Peyer's patch (tissue), 4 donors: Measurements from ENCODE around the gene EPN1. TPM values are rescaled to one million over a fixed set of nuclear protein-coding genes. Genes with fewer than 3 reads are reported as not detected.

Experiments
- DNase-seq, 3 donors: peaks; one replicate each; pipeline ENCODE4 v3.0.0-alpha.2; 2017 to 2019
- H3K27ac ChIP-seq, 4 donors: fragments of 200-600 bp; sonication (generic); one replicate each; pipeline ENCODE4 v1.5.1; 2016 to 2019
- H3K27me3 ChIP-seq, 2 donors: fragments of 200-600 bp; sonication (generic); one replicate each; pipeline ENCODE4 v1.5.1; 2019
- H3K36me3 ChIP-seq, 3 donors: fragments of 200-600 bp; sonication (generic); one replicate each; pipeline ENCODE4 v1.5.1; 2016 to 2019
- H3K4me1 ChIP-seq, 4 donors: fragments of 200-600 bp; sonication (generic); one replicate each; pipeline ENCODE4 v1.5.1; 2016 to 2019
- H3K4me3 ChIP-seq, 4 donors: fragments of 200-600 bp; sonication (generic); 1 replicate in 3 of 4; 2 replicates in 1 of 4; pipeline ENCODE4 v1.5.1; 2016 to 2019; ENCODE audit warnings: mild to moderate bottlenecking in 1 of 4
- H3K9me3 ChIP-seq, 4 donors: fragments of 200-600 bp; sonication (generic); one replicate each; pipeline ENCODE4 v1.5.1; 2016 to 2019; ENCODE audit warnings: mild to moderate bottlenecking in 1 of 4
- POLR2A ChIP-seq, 2 donors: fragments of 450-650 bp; IDR thresholded peaks; one replicate each; pipeline ENCODE4 v1.5.1; 2017; ENCODE audit warnings: antibody characterized with exemption in 2 of 2, mild to moderate bottlenecking in 2 of 2, moderate library complexity in 2 of 2
- total RNA-seq, 4 donors: library from RNA; depleted of rRNA; stranded (reverse); fragments of >200 nt; gene quantifications; one replicate each; pipeline ENCODE4 v1.1.0, GENCODE V29; 2016
- TF ChIP-seq, protein P1 (sequence below), 6 experiments: fragments of 450-650 bp in 4 of 6; fragments of 200-600 bp in 2 of 6; sonication (generic) in 1 of 6; IDR thresholded peaks; one replicate each; pipeline ENCODE4 v1.5.1; 2017 to 2019; ENCODE audit warnings: antibody characterized with exemption in 6 of 6, mild to moderate bottlenecking in 3 of 6, moderate library complexity in 1 of 6

EPN1 gene
- total RNA-seq, 4 donors from 2014 or later, result 120 to 241 (median 163) TPM

DNA sequence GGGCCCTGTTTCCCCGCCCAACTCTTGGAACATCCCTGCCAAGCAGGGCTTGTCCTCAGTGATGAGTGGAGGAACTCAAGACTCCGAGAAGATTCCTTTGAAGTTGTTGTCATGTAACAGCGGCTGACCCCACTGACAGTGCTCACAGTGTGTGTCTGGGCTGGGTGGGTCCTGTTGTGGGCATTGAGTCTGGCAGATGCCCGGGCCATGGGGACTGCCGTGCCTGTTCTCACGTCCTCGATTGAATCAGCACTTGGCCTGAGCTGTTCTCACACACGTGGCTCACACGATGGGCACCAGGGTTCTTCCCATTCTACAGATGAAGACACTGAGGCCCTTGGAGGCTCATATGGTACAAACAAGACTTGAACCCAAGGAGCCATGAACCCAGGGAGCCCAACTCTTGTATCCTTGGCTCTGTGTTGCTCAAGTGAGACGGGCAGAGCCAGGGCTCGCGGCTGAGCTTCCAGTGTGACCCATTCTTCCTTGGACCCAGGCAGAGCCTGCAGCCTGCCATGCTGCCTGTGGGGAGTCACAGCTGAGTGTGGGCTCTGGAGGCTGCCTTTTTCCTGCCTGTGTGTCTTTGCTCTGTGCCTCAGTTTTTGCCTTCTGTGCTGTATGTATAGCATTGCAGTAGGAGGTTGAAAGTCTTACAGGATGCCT is 8.6 kb upstream of the EPN1 start:
- peaks cover 0 to 37% (median 0%) of the 10 kb centered on the region in 4 donors for H3K4me1 ChIP-seq
- TF ChIP-seq POLR2A (IDR thresholded peaks at IDR 0.05), result no peak
- TF ChIP-seq, protein P1, sequence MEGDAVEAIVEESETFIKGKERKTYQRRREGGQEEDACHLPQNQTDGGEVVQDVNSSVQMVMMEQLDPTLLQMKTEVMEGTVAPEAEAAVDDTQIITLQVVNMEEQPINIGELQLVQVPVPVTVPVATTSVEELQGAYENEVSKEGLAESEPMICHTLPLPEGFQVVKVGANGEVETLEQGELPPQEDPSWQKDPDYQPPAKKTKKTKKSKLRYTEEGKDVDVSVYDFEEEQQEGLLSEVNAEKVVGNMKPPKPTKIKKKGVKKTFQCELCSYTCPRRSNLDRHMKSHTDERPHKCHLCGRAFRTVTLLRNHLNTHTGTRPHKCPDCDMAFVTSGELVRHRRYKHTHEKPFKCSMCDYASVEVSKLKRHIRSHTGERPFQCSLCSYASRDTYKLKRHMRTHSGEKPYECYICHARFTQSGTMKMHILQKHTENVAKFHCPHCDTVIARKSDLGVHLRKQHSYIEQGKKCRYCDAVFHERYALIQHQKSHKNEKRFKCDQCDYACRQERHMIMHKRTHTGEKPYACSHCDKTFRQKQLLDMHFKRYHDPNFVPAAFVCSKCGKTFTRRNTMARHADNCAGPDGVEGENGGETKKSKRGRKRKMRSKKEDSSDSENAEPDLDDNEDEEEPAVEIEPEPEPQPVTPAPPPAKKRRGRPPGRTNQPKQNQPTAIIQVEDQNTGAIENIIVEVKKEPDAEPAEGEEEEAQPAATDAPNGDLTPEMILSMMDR (IDR thresholded peaks at IDR 0.05), result no peak
- no peaks in the 10 kb centered on the region for H3K27me3 ChIP-seq
- peak overlapping the region in 1 of 4 donors; percentile 67 for H3K27ac ChIP-seq
- no peaks in the 10 kb centered on the region for H3K9me3 ChIP-seq
- no peak for DNase-seq
- no peak overlapping the region for H3K4me3 ChIP-seq
- H3K36me3 ChIP-seq, result peaks cover 0 to 98% (median 4%) of the 10 kb centered on the region in 3 donors

DNA sequence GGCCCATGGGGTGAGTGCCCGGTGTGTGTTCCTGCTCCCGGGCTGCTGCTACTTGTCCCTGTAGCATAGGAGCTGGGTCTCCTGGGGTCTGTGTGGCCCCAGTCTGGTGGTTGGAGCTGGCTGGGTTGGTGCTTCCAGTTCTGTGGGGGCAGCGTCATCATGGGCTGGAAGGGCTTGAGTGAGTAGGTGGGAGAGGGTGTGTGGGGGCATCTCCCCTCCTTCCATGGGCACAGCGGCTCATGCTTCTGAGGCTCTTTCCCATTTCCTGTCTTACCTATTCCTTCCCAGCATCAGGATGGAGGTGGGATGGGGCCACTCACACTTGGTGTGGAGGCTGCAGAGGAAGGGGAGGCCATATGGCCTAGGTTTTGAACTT is 8.0 kb upstream of the EPN1 start:
- no peak for DNase-seq
- H3K36me3 ChIP-seq, result peaks cover 0 to 97% (median 4%) of the 10 kb centered on the region in 3 donors
- no peak for TF ChIP-seq POLR2A (IDR thresholded peaks at IDR 0.05)
- TF ChIP-seq, protein P1 (IDR thresholded peaks at IDR 0.05), result no peak
- H3K4me3 ChIP-seq, result no peak overlapping the region
- peak overlapping the region in 2 of 4 donors; percentile 60 to 67 for H3K27ac ChIP-seq
- no peaks in the 10 kb centered on the region for H3K27me3 ChIP-seq
- H3K4me1 ChIP-seq, result peaks cover 0 to 37% (median 0%) of the 10 kb centered on the region in 4 donors
- H3K9me3 ChIP-seq, result no peaks in the 10 kb centered on the region

DNA sequence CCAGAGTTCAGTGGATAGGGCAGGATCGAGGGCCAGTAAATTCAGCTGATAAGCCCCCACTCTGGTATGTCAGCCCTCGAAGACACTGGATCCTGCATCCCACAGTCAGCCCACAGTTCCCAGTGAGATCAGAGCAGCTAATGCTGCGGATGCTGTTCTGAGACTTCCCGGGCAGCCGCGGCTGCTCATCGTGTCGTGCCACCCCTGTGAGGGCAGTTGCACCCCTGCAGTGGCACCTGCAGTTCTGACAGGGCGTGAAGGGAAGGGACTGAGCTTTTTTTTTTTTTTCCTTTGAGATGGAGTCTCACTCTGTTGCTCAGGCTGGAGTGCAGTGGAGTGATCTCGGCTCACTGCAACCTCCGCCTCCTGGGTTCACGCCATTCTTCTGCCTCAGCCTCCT is 7.5 kb upstream of the EPN1 start:
- TF ChIP-seq POLR2A (IDR thresholded peaks at IDR 0.05), result no peak
- TF ChIP-seq, protein P1 (IDR thresholded peaks at IDR 0.05), result no peak
- H3K4me1 ChIP-seq, result peaks cover 0 to 37% (median 0%) of the 10 kb centered on the region in 4 donors
- no peak overlapping the region for H3K4me3 ChIP-seq
- H3K27me3 ChIP-seq, result no peaks in the 10 kb centered on the region
- no peaks in the 10 kb centered on the region for H3K9me3 ChIP-seq
- peak overlapping the region in 2 of 4 donors; percentile 60 to 67 for H3K27ac ChIP-seq
- no peak for DNase-seq
- peaks cover 0 to 97% (median 4%) of the 10 kb centered on the region in 3 donors for H3K36me3 ChIP-seq

GRCh38 chr19:55667958-55668357 is 7.1 kb upstream of the EPN1 start:
- peak in 2 of 3 donors; percentile 79 to 85 for DNase-seq
- Histone ChIP-seq H3K4me3 (no peak overlapping the region), H3K9me3 (no peaks in the 10 kb centered on the region), H3K27ac (peak overlapping the region in 2 of 4 donors; percentile 60 to 67), H3K4me1 (peaks cover 0 to 37% (median 0%) of the 10 kb centered on the region in 4 donors), H3K27me3 (no peaks in the 10 kb centered on the region), H3K36me3 (peaks cover 0 to 97% (median 4%) of the 10 kb centered on the region in 3 donors)
- TF ChIP-seq POLR2A (IDR thresholded peaks at IDR 0.05), result peak in 1 of 2 donors; percentile 12
- TF ChIP-seq, protein P1 (IDR thresholded peaks at IDR 0.05), result no peak

DNA sequence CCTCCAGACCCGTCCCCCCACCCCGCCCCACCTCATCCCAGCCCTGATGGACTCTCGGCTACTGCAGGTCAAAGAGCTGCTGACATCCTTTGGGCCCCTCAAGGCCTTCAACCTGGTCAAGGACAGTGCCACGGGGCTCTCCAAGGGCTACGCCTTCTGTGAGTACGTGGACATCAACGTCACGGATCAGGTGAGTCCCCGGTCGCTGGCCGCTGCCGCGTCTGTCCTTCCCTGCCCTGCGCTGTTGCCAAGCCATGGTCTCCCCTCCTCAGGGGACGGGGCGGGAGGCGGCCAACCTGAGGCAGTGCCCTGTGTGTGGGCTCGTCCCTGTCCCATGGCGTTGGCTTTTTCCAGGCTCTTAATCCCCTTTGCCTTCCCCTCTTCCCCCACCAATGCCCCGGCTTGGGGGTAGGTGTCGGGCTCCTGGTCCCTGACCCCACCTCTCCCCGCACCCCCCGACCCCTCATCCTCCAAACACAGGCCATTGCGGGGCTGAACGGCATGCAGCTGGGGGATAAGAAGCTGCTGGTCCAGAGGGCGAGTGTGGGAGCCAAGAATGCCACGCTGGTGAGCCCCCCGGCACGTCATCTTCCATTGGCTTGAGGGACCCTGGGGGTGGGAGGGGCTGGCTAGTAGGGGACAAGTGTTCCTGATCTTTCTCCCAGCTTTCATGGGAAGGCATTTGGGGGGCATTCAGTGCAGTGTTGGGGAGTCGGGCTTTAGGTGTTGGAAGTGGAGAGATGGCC is 6.2 kb upstream of the EPN1 start:
- peak overlapping the region in 2 of 4 donors; percentile 60 to 67 for H3K27ac ChIP-seq

More for the DNA sequence above, 6.2 kb upstream of the EPN1 start:
- Histone ChIP-seq H3K4me3 (no peak overlapping the region), H3K4me1 (peaks cover 0 to 42% (median 0%) of the 10 kb centered on the region in 4 donors), H3K27me3 (no peaks in the 10 kb centered on the region), H3K9me3 (no peaks in the 10 kb centered on the region), H3K36me3 (peaks cover 0 to 95% (median under 1%) of the 10 kb centered on the region in 3 donors)
- TF ChIP-seq, protein P1 (IDR thresholded peaks at IDR 0.05), result no peak
- TF ChIP-seq POLR2A (IDR thresholded peaks at IDR 0.05), result no peak
- no peak for DNase-seq
